Smooth muscle cell of trachea (primary cell): Measurements from ENCODE around the gene ST6GALNAC5. TPM values are rescaled to one million over a fixed set of nuclear protein-coding genes. Genes with fewer than 3 reads are reported as not detected.

ENCODE experiments used
- total RNA-seq: library from RNA; depleted of rRNA; stranded (reverse); fragments of >200 nt; gene quantifications from 2 replicates; pipeline ENCODE4 v1.2.1, GENCODE V29; 2014

ST6GALNAC5 gene
- total RNA-seq: 0.17 and 0.44 TPM in 2 replicates

GRCh38 chr1:76867342-76868130 is at the start of gene ST6GALNAC5:
TSS of gene ST6GALNAC5 (plus strand) at chr1:76867480.

